HFF-Myc (cell line): Measurements from ENCODE around the gene MAX.

Experiments
- DNase-seq: peaks from one replicate; pipeline ENCODE4 v3.0.0-alpha.2; 2011; ENCODE audit warnings: low read depth; ENCODE audit errors: extremely low read depth
- H3K4me3 ChIP-seq: replicated peaks from 2 replicates; pipeline ENCODE4 v1.5.1; 2011; ENCODE audit warnings: low read depth, mild to moderate bottlenecking, control low read depth, low read length
- TF ChIP-seq, protein P1 (sequence below): IDR thresholded peaks from 2 replicates; pipeline ENCODE4 v1.5.1; 2012; ENCODE audit warnings: mild to moderate bottlenecking, low read depth, low read length, control low read depth; ENCODE audit errors: missing control alignments

The MAX gene, protein sequence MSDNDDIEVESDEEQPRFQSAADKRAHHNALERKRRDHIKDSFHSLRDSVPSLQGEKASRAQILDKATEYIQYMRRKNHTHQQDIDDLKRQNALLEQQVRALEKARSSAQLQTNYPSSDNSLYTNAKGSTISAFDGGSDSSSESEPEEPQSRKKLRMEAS

DNA sequence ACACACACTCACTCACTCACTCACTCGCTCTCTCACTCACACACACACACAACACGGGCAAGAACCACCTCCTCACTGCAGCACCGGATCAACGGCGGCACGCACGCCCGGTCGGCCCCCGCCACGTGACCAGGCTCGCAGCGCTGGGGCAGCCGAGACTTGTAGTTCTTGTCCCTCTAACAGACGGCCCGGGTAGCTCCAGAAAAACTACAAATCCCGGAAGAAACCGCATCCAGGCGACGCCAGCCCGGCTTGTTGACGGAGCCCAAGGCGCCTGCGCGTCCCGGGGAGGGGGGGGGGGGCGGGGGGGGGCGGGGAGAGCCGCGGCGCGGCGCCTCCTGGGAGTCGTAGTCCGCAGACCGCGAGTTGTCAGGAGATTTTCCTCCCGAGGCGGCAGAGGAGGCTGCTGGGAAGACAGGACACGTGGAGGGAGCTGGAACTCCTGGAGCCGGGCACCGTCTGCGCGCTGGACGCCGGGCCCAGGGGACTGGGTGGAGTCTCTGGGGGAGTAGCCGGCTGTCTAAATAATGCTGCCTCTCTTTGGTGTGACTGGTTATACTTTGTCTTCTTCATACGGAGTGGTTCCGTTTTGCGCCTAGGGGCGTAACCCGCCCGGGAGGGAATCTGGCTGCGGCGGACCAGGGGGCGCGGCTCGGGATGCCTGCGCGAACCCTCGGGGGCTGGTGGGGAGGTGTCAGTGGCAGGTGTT is at the start of gene MAX:
MAX (minus strand) TSS at position 77 of the 709 bp plus-strand sequence. CDS start 178 bp downstream, outside the sequence.
- H3K4me3 ChIP-seq, result peak within 1 kb of the TSS; percentile 97
- TF ChIP-seq, protein P1, sequence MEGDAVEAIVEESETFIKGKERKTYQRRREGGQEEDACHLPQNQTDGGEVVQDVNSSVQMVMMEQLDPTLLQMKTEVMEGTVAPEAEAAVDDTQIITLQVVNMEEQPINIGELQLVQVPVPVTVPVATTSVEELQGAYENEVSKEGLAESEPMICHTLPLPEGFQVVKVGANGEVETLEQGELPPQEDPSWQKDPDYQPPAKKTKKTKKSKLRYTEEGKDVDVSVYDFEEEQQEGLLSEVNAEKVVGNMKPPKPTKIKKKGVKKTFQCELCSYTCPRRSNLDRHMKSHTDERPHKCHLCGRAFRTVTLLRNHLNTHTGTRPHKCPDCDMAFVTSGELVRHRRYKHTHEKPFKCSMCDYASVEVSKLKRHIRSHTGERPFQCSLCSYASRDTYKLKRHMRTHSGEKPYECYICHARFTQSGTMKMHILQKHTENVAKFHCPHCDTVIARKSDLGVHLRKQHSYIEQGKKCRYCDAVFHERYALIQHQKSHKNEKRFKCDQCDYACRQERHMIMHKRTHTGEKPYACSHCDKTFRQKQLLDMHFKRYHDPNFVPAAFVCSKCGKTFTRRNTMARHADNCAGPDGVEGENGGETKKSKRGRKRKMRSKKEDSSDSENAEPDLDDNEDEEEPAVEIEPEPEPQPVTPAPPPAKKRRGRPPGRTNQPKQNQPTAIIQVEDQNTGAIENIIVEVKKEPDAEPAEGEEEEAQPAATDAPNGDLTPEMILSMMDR, result no peak
- DNase-seq, result peak; percentile 92

- TF ChIP-seq, protein P1, result no peak
- H3K4me3 ChIP-seq, result no peak overlapping the region
- no peak for DNase-seq
Observed at GRCh38 chr14:65151609-65151956, 49.3 kb upstream of the MAX start.

- no peak for DNase-seq
- TF ChIP-seq, protein P1, result no peak
Observed at GRCh38 chr14:65150898-65151608, 48.7 kb upstream of the MAX start.

GRCh38 chr14:65149116-65149515 is 46.8 kb upstream of the MAX start:
- TF ChIP-seq, protein P1, result no peak
- no peak overlapping the region for H3K4me3 ChIP-seq
- DNase-seq, result no peak

More at GRCh38 chr14:65150898-65151608, 48.7 kb upstream of the MAX start:
- no peak overlapping the region for H3K4me3 ChIP-seq

GRCh38 chr14:65144170-65144569 is 41.9 kb upstream of the MAX start:
- H3K4me3 ChIP-seq, result no peak overlapping the region
- TF ChIP-seq, protein P1, result no peak
- DNase-seq, result no peak

- TF ChIP-seq, protein P1, result no peak
- H3K4me3 ChIP-seq, result no peak overlapping the region
- DNase-seq, result no peak
Observed at GRCh38 chr14:65142914-65143625, 40.8 kb upstream of the MAX start.
